ENCODE data around the gene HDAC8. TPM values are rescaled to one million over a fixed set of nuclear protein-coding genes. Genes with fewer than 3 reads are reported as not detected.
A peak's percentile ranks its signal among the peaks of the same experiment; 100 is the strongest.

Gene HDAC8
- total RNA-seq, 4 donors from 2014 or later: 28.7 to 33.9 (median 30.0) TPM

DNA sequence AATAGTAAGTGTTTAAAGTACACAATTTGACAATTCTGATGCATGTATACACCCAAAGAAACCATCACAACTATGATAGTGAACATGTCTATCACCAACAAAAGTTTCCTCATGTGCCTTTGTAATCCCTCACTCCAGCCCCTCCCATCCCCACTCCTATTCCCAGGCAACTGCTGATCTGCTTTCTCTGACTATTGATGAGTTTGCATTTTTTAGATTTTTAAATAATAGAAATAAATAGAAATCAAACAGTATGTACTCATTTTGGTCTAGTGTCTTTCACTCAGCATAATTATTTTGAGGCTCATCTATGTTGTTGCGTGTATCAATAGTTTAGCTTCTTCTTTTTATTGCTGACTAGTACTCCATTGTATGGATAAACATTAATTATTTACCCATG lies 290.3 kb downstream of the HDAC8 start:
- Histone ChIP-seq H3K27me3 (peaks cover 0 to 18% of the 10 kb centered on the region in 2 donors), H3K9me3 (no peaks in the 10 kb centered on the region), H3K27ac (no peak overlapping the region), H3K36me3 (no peaks in the 10 kb centered on the region), H3K4me1 (no peaks in the 10 kb centered on the region), H3K4me3 (no peak overlapping the region)
- 97 to 100% methylated on average over 1 of the region's 1 CpG for WGBS, 2 donors
- DNase-seq (ENCODE audit: low spot score in 2 of 2): no peak
- TF ChIP-seq, protein P1, sequence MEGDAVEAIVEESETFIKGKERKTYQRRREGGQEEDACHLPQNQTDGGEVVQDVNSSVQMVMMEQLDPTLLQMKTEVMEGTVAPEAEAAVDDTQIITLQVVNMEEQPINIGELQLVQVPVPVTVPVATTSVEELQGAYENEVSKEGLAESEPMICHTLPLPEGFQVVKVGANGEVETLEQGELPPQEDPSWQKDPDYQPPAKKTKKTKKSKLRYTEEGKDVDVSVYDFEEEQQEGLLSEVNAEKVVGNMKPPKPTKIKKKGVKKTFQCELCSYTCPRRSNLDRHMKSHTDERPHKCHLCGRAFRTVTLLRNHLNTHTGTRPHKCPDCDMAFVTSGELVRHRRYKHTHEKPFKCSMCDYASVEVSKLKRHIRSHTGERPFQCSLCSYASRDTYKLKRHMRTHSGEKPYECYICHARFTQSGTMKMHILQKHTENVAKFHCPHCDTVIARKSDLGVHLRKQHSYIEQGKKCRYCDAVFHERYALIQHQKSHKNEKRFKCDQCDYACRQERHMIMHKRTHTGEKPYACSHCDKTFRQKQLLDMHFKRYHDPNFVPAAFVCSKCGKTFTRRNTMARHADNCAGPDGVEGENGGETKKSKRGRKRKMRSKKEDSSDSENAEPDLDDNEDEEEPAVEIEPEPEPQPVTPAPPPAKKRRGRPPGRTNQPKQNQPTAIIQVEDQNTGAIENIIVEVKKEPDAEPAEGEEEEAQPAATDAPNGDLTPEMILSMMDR (IDR thresholded peaks at IDR 0.05): no peak
- TF ChIP-seq EP300 (IDR thresholded peaks at IDR 0.05) (no peak), POLR2A (IDR thresholded peaks at IDR 0.05) (no peak)

DNA sequence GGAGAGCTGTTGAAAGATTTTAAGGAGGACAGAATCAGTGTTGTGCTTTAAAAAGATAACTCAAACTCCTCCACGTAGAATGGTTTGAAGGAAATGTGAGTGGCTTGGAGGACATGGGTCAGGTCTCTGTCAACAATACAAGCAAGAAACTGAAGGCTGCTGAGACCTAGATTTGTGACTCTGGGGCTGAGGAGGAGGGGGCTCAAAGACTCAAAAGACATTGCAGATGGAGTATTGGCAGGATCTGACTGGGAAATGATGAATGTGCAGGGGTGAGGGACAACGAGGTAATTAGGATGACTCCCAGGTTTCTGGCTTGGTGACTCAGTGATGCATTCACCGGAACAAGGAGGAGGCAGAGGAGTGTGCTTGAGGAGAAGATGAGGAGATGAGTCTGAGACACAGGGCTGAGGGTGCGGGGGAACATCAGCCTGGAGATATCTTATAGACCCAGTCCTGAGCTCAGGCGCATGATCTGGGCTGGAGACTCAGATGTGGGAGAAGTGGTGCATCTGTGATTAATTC lies 292.3 kb downstream of the HDAC8 start:
- TF ChIP-seq, protein P1 (IDR thresholded peaks at IDR 0.05): no peak
- TF ChIP-seq POLR2A (IDR thresholded peaks at IDR 0.05) (no peak), EP300 (IDR thresholded peaks at IDR 0.05) (no peak)
- no peak overlapping the region for H3K27ac ChIP-seq
- 65 to 67% methylated on average over 5 of the region's 5 CpGs for WGBS, 2 donors
- peaks cover 5 to 8% (median 8%) of the 10 kb centered on the region in 4 donors for H3K4me1 ChIP-seq
- peaks cover 0 to 15% of the 10 kb centered on the region in 2 donors for H3K27me3 ChIP-seq
- no peaks in the 10 kb centered on the region for H3K36me3 ChIP-seq
- no peak for DNase-seq (ENCODE audit: low spot score in 2 of 2)
- H3K4me3 ChIP-seq: no peak overlapping the region
- H3K9me3 ChIP-seq: no peaks in the 10 kb centered on the region

Small RNA genes within 50 kb of the gene (small RNA-seq; reads per million reads assigned to genes)
- gene RF00019: not detected
- 1.3 reads per million, percentile 37 among the genes with 10 or more reads in this experiment for gene RNU2-68P

Other genes starting within 250 kb of the HDAC8 start
- 1 to 10 TPM; 2.0 to 4.2 (median 3.2) TPM for gene PHKA1, start 141.5 kb upstream of the HDAC8 start, total RNA-seq
- not detected for gene DMRTC1B, start 204.0 kb upstream of the HDAC8 start, total RNA-seq
- gene FAM236B, start 209.8 kb upstream of the HDAC8 start, total RNA-seq: not detected
- not detected for gene FAM236D, start 235.4 kb upstream of the HDAC8 start, total RNA-seq

Data from tibial nerve (tissue), 4 donors.